HG03064 (cell line): Measurements from ENCODE around the gene SLC28A2.
"Not testable (repeated sequence)": the region's sequence is repeated elsewhere in the genome, so short reads cannot be mapped to it uniquely, and the experiment has no call there.

Source experiments
- ATAC-seq: cut with Tn5 transposase; IDR thresholded peaks from one replicate; pipeline ENCODE4 v1.9.1; 2021; ENCODE audit warnings: low read depth; ENCODE audit not compliant: unreplicated experiment

Gene SLC28A2, protein sequence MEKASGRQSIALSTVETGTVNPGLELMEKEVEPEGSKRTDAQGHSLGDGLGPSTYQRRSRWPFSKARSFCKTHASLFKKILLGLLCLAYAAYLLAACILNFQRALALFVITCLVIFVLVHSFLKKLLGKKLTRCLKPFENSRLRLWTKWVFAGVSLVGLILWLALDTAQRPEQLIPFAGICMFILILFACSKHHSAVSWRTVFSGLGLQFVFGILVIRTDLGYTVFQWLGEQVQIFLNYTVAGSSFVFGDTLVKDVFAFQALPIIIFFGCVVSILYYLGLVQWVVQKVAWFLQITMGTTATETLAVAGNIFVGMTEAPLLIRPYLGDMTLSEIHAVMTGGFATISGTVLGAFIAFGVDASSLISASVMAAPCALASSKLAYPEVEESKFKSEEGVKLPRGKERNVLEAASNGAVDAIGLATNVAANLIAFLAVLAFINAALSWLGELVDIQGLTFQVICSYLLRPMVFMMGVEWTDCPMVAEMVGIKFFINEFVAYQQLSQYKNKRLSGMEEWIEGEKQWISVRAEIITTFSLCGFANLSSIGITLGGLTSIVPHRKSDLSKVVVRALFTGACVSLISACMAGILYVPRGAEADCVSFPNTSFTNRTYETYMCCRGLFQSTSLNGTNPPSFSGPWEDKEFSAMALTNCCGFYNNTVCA

DNA sequence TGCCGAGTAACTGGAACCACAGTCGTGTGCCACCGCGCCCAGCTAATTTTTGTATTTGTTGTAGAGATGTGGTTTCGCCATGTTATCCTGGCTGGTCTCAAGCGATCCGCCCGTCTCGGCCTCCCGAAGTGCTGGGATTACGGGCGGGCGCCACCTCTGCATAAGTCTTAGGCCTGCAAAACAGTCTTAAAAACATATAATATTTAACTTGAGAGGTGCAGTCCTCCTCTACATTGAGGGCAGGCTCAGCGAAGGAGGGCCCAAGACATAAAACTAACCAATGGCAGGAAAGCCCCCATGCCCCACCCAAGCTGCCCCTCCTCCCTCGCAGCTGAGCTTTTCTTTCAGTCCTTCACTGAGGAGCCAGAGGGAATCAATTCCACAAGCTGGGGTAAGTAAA lies at the start of gene SLC28A2:
Gene SLC28A2 (plus strand): TSS at position 347 of the 400 bp plus-strand sequence. CDS start 982 bp downstream, outside the sequence.
- ATAC-seq: no peak

DNA sequence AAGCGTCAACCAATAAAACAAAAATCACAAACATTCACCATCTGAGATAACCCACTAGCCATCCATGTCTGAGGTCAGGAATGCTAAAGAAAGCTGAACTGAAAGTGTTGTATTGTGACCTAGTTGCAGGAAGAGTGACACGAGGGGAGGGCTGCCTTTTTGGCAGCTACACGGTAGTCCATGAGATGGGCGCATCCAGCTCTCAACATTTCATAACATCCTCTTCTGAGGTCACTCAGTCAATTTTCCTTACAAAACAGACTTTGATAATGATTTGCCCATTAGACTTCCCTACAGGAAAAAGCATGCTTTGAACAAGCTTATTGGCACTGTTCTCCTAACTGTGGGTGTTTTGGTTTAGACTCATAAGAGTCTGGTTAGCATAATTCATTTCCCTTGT lies 48.9 kb upstream of the SLC28A2 start:
- ATAC-seq: no peak

DNA sequence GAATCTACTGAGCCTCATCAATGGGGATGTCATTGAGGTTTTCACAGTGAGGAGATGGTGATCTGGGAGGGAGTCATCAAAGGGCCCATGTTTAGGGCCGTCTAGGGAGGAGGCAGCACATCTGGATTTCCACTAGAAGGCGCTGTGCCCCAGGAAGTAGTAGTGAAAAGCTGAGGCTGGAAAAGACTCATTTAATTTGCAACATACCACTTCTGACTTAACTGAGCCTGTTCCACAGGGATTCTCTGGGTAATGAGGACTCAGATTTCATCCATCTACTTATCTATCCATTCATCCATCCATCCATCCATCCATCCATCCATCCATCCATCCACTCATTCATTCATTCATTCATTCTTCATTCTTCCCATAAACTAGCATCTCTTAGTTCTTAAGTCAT lies 46.8 kb upstream of the SLC28A2 start:
- no peak for ATAC-seq

DNA sequence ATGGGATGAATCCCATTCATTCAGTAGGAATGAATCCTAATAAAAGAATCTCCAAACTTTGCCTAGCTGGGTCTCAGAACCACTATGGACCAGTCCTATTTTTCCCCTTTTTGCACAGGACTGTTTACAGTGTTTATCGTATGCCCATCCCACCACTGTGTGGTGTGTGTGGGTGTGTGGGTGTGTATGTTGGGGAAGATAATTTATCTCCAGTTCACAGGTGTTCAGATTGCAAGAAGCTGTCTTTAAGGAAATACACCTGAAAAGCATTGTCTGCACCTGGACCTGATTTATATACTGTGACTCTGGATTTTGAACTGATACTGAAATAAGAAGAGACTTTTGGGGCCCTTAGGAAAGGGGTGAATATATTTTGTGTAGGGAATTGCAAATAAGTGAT lies 39.5 kb upstream of the SLC28A2 start:
- ATAC-seq: no peak

DNA sequence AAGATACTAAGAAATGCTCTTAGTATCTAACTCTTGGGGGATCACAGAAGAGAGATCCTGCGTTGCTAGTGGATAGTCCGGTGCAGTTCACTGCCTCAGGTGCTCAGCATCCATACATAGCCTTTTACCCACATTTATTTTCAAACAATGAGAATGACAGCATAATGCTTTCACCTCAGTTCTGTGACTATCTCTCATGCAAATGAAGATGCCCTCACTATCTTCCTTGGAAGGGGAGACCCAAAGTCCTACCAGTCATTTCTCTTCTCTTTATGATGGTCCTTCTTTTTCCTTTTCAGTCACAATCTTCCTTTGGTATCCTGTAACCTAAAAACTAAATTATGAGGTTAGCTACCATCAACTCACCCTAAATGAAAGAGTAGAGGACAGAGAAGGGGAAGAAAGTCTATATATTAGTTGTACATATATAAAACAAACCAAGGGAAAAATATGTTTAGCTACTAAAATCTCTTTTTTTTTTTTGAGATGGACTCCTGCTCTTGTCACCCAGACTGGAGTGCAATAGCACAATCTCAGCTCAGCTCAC lies 30.9 kb upstream of the SLC28A2 start:
- no peak for ATAC-seq

DNA sequence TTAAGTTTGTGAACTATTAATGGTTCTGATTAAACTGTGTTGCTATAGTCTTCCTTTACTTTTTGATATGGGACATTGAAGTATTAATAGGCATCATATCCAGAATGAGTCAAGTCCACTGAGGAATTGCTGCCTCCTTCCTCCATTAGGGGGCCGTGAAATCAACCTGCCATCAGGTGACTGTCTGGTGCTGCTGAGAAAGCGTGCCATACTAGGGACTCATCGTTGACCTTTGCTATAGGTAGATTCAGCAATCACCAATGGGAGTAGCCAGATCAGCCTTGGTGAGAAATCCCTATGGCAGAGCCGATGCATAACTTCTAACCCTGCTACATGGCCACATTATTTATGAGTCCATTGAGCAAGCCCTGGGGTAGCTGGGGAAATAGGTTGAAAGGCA lies 30.1 kb upstream of the SLC28A2 start:
- ATAC-seq: no peak

DNA sequence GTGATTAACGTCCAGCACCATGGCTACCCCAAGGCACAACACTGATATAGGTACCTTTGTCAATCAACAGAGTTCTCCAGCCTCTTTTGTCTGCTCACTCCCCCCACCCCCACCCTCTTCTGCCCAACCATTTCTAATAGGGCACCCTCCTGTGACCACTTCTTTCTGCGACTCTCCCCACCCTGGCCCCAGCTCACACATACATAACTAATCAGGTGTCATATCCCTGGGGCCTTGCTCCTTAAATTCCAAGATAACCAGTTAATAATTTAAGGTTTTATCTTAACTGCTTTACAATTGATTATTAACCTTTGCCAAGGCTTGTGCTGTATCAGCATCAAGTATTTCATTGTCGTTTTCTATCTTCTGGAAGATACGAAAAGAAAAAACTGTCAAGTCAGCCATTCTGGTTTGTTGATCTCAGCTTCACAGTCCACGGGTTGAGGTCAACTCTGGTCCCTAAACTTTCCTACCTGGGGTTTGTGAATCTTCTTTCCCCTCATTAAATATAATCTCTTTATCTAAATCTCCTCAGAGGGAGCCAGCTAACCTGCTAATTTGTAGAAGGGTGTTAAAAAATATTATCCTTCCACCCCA lies 27.3 kb upstream of the SLC28A2 start:
- no peak for ATAC-seq

DNA sequence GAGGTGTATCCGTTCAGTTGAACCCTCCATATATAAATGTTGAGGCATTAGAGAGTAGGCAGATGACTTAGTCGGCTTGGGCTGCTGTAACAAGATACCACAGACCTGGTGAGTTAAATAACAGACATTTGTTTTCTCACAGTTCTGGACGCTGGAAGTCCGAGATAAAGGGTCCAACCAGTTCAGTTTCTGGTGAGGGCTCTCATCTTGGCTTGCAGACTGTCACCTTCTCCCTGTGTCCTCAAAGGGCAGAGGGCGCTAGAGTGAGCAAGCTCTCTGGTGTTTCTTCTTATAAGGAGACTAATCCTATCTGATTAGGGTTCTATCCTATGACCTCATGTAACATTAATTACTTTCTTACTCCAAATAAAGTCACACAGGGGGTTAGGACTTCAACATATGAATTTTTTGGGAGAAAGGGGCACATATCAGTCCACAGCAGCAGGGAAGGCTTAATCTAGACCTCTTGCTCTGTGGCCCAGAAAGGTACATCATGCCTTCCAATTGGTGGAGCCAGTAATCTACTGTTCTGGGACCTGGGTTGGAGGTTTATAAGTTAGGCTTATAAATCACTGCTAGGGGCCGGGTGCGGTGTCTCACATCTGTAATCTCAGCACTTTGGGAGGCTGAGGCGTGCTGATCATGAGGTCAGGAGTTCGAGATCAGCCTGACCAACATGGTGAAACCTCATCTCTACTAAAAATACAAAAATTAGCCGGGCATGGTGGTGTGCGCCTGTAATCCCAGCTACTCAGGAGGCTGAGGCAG lies 26.3 kb upstream of the SLC28A2 start:
- no peak for ATAC-seq

DNA sequence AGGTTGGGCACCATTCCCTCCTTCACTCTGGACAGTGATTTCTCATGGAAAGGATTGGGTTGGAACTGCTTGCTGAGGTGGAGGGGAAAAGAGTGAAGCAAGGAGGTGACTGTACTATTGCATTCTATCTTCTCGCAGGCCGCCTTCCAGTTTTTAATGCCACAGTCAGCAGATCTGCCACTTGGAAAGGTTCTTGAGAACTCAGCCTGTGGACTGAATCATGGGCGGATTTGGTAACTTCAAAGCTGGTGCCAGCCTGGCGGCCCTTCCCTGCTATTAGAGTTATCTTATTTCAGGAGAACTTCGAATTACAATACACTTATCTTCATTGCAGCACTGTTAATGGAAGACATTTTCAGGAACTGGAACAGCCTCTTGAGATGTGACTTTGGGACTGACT lies 23.1 kb upstream of the SLC28A2 start:
- ATAC-seq: no peak

DNA sequence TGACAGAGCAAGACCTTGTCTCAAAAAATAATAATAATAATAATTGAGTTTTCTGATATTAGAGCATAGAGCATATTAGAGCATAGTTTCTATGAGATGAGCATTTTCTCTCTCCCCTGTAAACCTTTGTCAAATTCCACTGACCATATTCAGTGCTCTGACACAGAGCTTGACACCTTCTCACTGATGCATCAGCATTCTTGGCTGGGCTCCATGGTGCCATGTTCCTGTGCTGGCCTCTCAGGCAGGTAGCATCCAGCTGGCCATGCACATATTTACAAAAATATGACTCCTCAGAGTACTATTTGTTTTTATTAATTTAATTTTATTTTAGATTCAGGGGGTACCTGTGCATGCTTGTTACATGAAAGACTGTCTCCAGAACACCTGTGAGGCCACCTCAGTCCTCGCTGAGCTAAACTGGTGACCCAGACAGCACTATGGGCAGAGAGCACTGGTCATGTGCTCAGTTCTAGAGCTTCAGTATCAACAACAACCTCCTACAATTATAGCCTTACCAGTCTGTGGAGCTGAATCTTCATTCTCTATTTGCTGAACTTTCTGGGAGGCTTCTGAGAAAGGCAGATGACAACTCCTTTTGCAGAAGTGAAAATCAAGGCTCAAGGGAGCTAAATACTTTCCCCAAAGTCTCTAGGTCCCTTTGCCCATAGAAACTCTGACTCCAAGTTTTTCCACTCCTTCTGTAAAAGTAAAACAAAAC lies 21.6 kb upstream of the SLC28A2 start:
- ATAC-seq: no peak

DNA sequence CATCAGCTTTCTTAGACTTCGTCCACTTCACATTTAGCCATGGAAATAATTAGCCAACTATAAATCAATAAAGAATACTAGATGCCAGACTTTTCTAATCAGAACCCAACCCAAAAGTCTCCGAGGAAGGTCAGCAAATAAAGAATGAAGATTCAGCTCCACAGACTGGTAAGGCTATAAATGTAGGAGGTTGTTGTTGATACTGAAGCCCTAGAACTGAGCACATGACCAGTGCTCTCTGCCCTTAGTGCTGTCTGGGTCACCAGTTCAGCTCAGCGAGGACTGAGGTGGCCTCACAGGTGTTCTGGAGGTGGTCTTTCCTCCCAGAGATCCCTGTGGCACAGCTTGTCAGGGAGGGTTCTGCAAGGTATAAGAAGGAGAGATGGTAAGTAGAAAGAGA lies 20.9 kb upstream of the SLC28A2 start:
- ATAC-seq: no peak

DNA sequence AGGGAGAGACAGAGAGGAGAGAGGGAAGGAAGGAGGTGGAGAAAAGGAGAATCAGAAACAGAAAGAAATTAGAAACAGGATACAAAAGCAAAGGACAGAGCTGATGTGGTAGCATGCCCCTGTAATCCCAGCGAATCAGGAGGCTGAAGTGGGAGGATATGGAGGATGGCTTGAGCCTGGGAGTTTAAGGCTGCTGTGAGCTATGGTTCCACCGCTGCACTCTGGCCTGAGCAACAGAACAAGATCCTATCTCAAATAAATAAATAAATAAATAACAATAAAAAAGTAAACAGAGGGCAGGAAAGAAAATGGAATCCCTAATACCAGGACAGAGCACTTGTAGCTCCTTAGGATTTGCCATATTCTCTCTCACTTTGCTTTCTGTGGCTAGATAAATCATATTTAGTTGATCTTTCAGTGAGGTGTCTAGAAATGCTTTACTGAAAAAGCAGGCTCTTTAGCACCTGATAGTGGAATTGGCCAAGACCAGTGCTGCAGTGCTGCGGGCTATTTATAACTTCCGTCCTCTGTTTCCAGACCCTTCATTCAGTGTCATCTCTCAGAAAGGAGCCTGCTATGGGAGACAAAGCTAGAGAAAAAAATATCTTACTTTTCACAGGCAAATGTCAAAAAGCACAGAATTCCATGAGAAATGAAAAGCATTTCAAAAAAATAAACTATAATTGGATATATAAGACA lies 20.0 kb upstream of the SLC28A2 start:
- no peak for ATAC-seq

DNA sequence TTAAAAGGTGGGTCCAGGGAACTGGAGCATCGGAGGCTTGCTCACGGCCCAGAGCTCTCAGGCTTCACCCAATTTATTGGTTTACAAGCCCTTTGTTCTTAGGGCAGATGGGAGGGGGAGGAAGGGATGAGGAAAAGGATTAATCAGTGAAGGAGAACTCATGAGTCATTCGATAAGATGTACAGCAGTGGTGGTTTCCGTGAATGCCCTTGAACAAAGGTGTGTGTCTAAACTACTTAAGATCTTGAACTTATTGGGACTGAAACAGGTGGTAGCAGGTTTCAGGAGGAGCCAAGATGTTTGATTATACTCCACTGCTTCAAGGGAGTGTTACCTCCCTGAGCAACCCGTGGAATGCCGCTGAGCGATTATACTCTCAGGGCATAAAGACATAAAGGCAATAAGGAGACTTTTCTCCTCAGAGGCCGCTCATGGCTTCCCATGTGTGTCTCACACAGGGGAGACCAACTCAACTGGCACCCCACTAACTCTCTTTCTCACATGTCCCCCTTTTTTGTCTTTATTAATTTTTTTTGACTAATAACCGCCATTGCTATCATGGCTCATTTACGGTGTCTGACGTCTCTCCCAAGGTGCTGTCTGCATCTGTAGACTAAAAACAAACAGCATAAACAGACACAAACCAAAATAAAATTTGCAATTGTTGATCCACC lies 17.3 kb upstream of the SLC28A2 start:
- ATAC-seq: no peak

DNA sequence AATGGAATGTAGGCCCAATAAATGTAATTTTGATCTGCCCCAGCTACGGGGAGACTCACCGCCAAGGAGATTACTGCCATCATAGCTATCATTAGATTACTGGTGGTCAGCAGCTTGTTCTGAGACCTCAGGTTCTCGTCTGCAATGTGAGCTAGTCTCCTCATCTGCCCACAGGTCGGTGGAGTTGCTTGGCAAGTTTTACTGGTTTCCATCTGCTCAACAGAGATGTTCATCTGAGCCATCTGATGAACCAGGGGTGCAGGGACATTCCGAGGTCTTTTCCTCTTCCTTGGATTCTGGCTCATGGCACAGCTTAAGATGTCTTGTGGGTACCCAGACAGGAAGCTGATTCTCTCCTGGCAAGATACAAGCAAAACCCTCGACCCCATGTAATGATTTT lies 15.2 kb upstream of the SLC28A2 start:
- ATAC-seq: not testable (repeated sequence)

DNA sequence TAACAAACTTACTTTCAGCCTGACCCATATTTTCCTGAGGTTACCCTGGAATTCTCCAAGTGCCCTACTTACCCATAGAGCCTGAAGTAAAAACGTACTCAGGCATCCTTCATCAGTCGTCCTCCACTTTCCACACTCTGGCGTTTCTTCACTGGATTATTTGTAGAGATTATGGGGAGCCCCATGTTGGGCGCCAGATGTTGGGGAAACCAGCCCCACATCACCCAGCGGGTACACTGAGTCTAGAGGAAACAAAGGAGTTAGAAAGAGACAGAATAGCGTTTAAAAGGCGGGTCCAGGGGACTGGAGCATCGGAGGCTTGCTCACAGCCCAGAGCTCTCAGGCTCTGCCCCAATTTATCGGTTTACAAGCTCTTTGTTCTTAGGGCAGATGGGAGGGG lies 9.7 kb upstream of the SLC28A2 start:
- no peak for ATAC-seq

DNA sequence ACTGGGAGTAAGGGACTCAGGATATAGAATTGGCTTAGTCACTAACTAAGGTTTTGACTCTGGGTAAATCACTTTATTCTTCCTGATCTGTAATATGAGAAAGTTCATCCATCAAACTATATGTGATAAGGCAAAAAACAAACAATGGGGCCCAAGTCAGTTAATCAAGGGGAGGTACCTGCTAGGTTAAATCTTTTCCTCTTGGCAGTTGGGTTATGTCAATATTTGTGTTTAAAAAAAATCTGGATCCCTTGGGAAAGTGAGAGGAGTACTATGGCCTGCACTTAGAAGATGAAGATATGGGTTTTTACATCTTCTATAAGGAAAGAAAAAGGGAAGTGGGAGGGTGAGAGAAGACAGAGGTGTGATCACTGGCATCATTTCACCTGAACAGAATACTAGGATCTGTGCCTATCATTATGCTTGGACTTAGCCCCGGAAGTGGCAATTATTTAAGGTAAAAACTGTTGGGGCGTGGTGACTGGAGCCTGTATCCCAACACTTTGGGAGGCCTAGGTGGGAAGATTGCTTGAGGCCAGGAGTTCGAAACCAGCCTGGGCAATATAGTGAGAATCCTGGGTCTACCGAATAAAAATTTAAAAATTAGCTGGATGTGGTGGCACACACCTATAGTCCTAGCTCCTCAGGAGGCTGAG lies 2.8 kb upstream of the SLC28A2 start:
- ATAC-seq: no peak

DNA sequence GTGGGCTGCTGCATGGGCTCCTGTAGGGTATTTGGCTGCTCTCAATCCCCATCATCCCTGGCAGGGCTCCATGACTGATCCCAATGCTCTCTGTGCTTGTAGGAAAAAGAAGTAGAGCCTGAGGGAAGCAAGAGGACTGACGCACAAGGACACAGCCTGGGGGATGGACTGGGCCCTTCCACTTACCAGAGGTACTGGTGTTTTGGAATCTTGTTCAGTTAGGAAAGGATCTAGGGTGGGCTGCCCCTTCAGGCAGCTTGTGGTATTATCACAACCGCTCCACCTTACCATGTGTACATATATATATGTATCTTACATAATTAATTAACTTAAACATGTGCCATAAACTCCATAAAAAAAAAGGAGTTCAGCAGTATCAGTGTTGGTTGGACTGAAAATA lies 1.3 kb downstream of the SLC28A2 start:
- no peak for ATAC-seq

DNA sequence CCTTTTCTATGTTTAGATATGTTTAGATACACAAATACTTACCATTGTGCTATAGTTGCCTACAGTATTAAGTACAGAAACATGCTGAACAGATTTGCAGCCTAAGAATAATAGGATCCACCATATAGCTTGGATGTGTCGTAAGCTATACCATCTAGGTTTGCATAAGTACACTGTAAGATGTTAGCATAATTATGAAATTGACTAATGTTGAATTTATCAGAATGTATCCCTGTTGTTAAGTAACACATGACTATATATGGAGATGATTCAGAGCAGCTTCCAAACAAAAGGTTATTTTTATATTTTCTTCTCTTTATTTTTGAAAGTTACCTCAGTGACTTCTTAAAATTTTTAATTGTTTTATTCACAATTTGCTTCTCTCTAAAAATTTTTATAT lies 2.4 kb downstream of the SLC28A2 start:
- no peak for ATAC-seq
